ENCODE measurements around the gene KIRREL1.

DNA sequence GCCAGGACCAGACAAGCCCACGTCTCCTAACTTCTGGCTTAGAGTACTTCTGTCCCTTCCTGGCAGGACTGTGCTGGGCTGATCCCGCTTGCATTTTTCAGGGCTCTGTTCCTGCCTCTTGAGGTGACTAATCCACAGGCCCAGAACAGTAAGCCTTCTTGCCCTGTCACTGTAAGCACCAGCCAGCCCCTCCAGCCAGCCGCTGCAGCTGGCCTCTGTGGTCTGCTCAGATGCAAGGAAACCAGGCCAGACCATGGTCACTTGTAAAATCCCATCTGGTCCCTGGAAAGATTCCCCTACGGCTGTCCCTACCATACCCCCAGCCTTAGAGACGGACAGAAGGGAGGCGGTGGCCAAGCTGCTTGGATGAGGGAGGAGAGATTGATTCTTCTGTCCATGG lies 74.2 kb downstream of the KIRREL1 start:
- TF ChIP-seq, protein P1, sequence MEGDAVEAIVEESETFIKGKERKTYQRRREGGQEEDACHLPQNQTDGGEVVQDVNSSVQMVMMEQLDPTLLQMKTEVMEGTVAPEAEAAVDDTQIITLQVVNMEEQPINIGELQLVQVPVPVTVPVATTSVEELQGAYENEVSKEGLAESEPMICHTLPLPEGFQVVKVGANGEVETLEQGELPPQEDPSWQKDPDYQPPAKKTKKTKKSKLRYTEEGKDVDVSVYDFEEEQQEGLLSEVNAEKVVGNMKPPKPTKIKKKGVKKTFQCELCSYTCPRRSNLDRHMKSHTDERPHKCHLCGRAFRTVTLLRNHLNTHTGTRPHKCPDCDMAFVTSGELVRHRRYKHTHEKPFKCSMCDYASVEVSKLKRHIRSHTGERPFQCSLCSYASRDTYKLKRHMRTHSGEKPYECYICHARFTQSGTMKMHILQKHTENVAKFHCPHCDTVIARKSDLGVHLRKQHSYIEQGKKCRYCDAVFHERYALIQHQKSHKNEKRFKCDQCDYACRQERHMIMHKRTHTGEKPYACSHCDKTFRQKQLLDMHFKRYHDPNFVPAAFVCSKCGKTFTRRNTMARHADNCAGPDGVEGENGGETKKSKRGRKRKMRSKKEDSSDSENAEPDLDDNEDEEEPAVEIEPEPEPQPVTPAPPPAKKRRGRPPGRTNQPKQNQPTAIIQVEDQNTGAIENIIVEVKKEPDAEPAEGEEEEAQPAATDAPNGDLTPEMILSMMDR (IDR thresholded peaks at IDR 0.05), result no peak
- no peak for TF ChIP-seq POLR2AphosphoS5 (IDR thresholded peaks at IDR 0.05; ENCODE audit: low read depth, low read length)

Measured in Panc1 (cell line).